ENCODE data around the gene TUBA8. TPM values are rescaled to one million over a fixed set of nuclear protein-coding genes. Genes with fewer than 3 reads are reported as not detected.

The TUBA8 gene
- total RNA-seq, 3 donors from 2014 or later (not counting 1 experiment from before 2014, with no cell fraction given), result 1.2 to 3.7 (median 2.3) TPM

DNA sequence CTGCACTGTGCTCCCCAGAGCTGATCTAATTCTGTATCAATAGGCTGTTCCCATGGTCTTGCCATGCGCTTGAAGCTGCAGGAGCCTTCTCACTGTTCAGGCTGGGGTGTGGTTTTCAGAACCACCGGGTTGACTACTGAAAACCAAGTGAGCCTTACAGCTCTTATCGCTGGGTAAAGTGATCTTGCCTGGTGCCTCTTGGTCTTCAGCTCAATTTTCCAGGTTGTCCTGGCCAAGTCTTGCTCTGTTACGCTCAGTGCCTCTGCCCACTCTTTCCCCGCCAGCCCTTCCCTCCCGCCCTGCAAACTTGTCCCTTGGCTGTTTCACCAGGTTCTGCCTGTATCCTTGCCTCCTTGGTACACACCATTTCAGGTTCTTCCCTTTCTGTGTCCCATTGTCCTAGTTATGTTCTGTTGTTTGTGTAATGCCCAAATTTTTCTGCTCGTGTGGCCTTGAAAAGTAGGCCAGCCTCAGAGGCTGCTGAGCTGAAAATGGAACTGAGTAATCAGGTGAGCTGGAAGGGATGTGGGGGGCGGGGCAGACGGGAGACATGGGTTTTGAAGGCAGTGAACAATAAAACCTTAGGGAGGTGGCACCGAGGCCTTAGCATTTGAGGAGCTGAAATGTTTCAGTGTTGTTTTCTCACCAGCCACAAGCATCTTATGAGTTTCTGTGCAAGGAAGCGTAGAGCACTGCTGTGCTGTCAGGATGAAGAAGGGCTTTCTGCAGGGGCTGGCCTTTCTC is 21.6 kb upstream of the TUBA8 start:
- DNase-seq (peak in 1 of 2 donors; percentile 24), ATAC-seq (no peak)
- Histone ChIP-seq H3K4me3 (ENCODE audit: low read length) (no peak overlapping the region), H3K27ac (ENCODE audit: low read length) (no peak overlapping the region), H3K9me3 (ENCODE audit: control insufficient read depth, insufficient read depth, low read length) (no peaks in the 10 kb centered on the region), H3K4me1 (ENCODE audit: control insufficient read depth, insufficient read depth, low read length) (peaks cover 8% of the 10 kb centered on the region), H3K27me3 (ENCODE audit: control insufficient read depth, insufficient read depth, low read length) (no peaks in the 10 kb centered on the region), H3K36me3 (ENCODE audit: control insufficient read depth, insufficient read depth, low read length) (peaks cover 39% of the 10 kb centered on the region)
- no peak overlapping the region for H3K4me3 Mint-ChIP-seq
- intact Hi-C loops (cut with micrococcal nuclease), result no loop called here
- no peaks in the 10 kb centered on the region for H3K36me3 Mint-ChIP-seq
- TF ChIP-seq, protein P1, sequence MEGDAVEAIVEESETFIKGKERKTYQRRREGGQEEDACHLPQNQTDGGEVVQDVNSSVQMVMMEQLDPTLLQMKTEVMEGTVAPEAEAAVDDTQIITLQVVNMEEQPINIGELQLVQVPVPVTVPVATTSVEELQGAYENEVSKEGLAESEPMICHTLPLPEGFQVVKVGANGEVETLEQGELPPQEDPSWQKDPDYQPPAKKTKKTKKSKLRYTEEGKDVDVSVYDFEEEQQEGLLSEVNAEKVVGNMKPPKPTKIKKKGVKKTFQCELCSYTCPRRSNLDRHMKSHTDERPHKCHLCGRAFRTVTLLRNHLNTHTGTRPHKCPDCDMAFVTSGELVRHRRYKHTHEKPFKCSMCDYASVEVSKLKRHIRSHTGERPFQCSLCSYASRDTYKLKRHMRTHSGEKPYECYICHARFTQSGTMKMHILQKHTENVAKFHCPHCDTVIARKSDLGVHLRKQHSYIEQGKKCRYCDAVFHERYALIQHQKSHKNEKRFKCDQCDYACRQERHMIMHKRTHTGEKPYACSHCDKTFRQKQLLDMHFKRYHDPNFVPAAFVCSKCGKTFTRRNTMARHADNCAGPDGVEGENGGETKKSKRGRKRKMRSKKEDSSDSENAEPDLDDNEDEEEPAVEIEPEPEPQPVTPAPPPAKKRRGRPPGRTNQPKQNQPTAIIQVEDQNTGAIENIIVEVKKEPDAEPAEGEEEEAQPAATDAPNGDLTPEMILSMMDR (IDR thresholded peaks at IDR 0.05), result no peak
- no peak overlapping the region for H3K27ac Mint-ChIP-seq
- peaks cover 0 to 5% of the 10 kb centered on the region in 2 donors for H3K4me1 Mint-ChIP-seq
- WGBS (ENCODE audit: insufficient coverage), result 85% methylated on average over 11 of the region's 11 CpGs
- H3K9me3 Mint-ChIP-seq, result no peaks in the 10 kb centered on the region
- H3K27me3 Mint-ChIP-seq (ENCODE audit: low read depth in 2 of 2), result no peaks in the 10 kb centered on the region

DNA sequence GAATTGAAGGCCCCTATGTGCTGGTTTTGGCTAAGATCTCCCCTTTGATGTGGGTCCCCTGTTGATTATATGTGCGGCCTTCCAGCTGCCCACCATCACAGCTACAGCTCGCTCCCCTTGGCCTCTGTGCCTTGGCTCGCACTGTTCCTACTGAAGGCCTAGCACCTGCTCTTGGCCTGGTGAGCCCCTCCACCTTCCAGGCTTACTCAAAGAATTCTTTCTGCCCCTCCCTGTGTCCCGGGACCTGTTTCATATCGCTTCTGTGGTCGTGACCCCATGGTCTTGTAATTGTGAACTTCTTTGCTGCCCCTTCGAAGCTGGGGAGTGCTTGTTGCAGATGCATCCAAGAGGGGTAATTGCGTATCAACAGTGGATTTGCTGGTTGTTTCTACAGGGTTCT is 20.3 kb upstream of the TUBA8 start:
- intact Hi-C loops (cut with micrococcal nuclease), result no loop called here
- Histone ChIP-seq H3K27ac (ENCODE audit: low read length) (no peak overlapping the region), H3K4me3 (ENCODE audit: low read length) (no peak overlapping the region), H3K4me1 (ENCODE audit: control insufficient read depth, insufficient read depth, low read length) (peaks cover 8% of the 10 kb centered on the region), H3K9me3 (ENCODE audit: control insufficient read depth, insufficient read depth, low read length) (no peaks in the 10 kb centered on the region), H3K27me3 (ENCODE audit: control insufficient read depth, insufficient read depth, low read length) (no peaks in the 10 kb centered on the region), H3K36me3 (ENCODE audit: control insufficient read depth, insufficient read depth, low read length) (peaks cover 34% of the 10 kb centered on the region)
- Mint-ChIP-seq H3K27me3 (ENCODE audit: low read depth in 2 of 2) (no peaks in the 10 kb centered on the region), H3K4me1 (peaks cover 5% of the 10 kb centered on the region in 2 donors), H3K27ac (no peak overlapping the region), H3K9me3 (no peaks in the 10 kb centered on the region), H3K4me3 (no peak overlapping the region), H3K36me3 (no peaks in the 10 kb centered on the region)
- no peak for DNase-seq
- 94% methylated on average over 8 of the region's 8 CpGs for WGBS (ENCODE audit: insufficient coverage)
- ATAC-seq, result no peak
- TF ChIP-seq, protein P1 (IDR thresholded peaks at IDR 0.05), result no peak

DNA sequence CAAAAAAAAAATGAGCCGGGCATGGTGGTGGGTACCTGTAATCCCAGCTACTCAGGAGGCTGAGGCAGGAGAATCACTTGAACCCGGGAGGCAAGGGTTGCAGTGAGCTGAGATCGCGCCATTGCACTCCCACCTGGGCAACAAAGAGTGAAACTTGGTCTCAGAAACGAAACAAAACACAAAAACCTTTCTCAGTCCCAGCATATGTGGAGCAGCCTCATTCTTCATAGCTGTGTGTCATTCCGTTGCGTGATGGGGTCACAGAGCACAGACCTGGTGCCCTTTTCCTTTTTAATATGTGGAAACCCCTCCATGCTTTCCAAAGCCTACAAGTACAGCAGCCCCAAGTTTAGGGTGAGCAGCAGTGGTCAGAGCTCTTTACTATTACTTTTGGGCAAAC is 19.1 kb upstream of the TUBA8 start:
- TF ChIP-seq, protein P1 (IDR thresholded peaks at IDR 0.05), result no peak
- no peaks in the 10 kb centered on the region for H3K36me3 Mint-ChIP-seq
- no peak for DNase-seq
- Histone ChIP-seq H3K9me3 (ENCODE audit: control insufficient read depth, insufficient read depth, low read length) (no peaks in the 10 kb centered on the region), H3K36me3 (ENCODE audit: control insufficient read depth, insufficient read depth, low read length) (peaks cover 27% of the 10 kb centered on the region), H3K27ac (ENCODE audit: low read length) (peak overlapping the region; percentile 11), H3K4me3 (ENCODE audit: low read length) (no peak overlapping the region), H3K27me3 (ENCODE audit: control insufficient read depth, insufficient read depth, low read length) (no peaks in the 10 kb centered on the region), H3K4me1 (ENCODE audit: control insufficient read depth, insufficient read depth, low read length) (peaks cover 8% of the 10 kb centered on the region)
- H3K27ac Mint-ChIP-seq, result peak overlapping the region; percentile 31 to 86
- no peaks in the 10 kb centered on the region for H3K9me3 Mint-ChIP-seq
- 79% methylated on average over 7 of the region's 7 CpGs for WGBS (ENCODE audit: insufficient coverage)
- no peak for ATAC-seq
- no peak overlapping the region for H3K4me3 Mint-ChIP-seq
- intact Hi-C loops (cut with micrococcal nuclease), result no loop called here
- H3K27me3 Mint-ChIP-seq (ENCODE audit: low read depth in 2 of 2), result no peaks in the 10 kb centered on the region
- peaks cover 5% of the 10 kb centered on the region in 2 donors for H3K4me1 Mint-ChIP-seq
